H9 (cell line): ENCODE measurements around the gene IGFBP1. TPM values are rescaled to one million over a fixed set of nuclear protein-coding genes. Genes with fewer than 3 reads are reported as not detected.

Source experiments
- DNase-seq: peaks from one replicate; pipeline ENCODE4 v3.0.0-alpha.2; 2017
- H2AFZ ChIP-seq: one replicate; pipeline ENCODE4 v1.6.1; 2013; ENCODE audit warnings: mild to moderate bottlenecking, low read length, control low read depth, moderate library complexity
- H2AK5ac ChIP-seq: 2 replicates; pipeline ENCODE4 v1.6.1; 2013; ENCODE audit warnings: low read length, control low read depth, mixed read lengths; ENCODE audit not compliant: insufficient read length
- H2BK120ac ChIP-seq: one replicate; pipeline ENCODE4 v1.6.1; 2013; ENCODE audit warnings: low read depth, mild to moderate bottlenecking, low read length, control low read depth, inconsistent platforms; ENCODE audit not compliant: poor library complexity, severe bottlenecking
- H2BK12ac ChIP-seq: 2 replicates; pipeline ENCODE4 v1.6.1; 2013; ENCODE audit warnings: low read length, control low read depth, mixed read lengths, low read depth; ENCODE audit not compliant: insufficient read length
- H2BK15ac ChIP-seq: 2 replicates; pipeline ENCODE4 v1.6.1; 2013; ENCODE audit warnings: low read depth, low read length, control low read depth
- H2BK20ac ChIP-seq: one replicate; pipeline ENCODE4 v1.6.1; 2013; ENCODE audit warnings: low read depth, mild to moderate bottlenecking, low read length, control low read depth, inconsistent platforms; ENCODE audit not compliant: poor library complexity, severe bottlenecking
- H2BK5ac ChIP-seq: 2 replicates; pipeline ENCODE4 v1.6.1; 2013; ENCODE audit warnings: low read length, control low read depth, mixed read lengths; ENCODE audit not compliant: insufficient read length
- H3K14ac ChIP-seq: 2 replicates; pipeline ENCODE4 v1.6.1; 2013; ENCODE audit warnings: low read length, control low read depth; ENCODE audit not compliant: insufficient read depth
- H3K18ac ChIP-seq: 2 replicates; pipeline ENCODE4 v1.6.1; 2013; ENCODE audit warnings: low read depth, mild to moderate bottlenecking, mixed read lengths, low read length, control low read depth; ENCODE audit not compliant: insufficient read length
- H3K23ac ChIP-seq: 2 replicates; pipeline ENCODE4 v1.6.1; 2013; ENCODE audit warnings: low read length, control low read depth, mixed read lengths, low read depth; ENCODE audit not compliant: insufficient read length
- H3K23me2 ChIP-seq: 2 replicates; pipeline ENCODE4 v1.6.1; 2013; ENCODE audit warnings: low read depth, mild to moderate bottlenecking, mixed read lengths, low read length, control low read depth; ENCODE audit not compliant: insufficient read length, poor library complexity, severe bottlenecking
- H3K27ac ChIP-seq: 2 replicates; pipeline ENCODE4 v1.5.1; 2013; ENCODE audit warnings: low read length, control low read depth, mixed read lengths, low read depth; ENCODE audit not compliant: insufficient read length
- H3K27me3 ChIP-seq: 2 replicates; pipeline ENCODE4 v1.6.1; 2013; ENCODE audit warnings: low read length, control low read depth, inconsistent platforms; ENCODE audit not compliant: insufficient read depth
- H3K4ac ChIP-seq: 2 replicates; pipeline ENCODE4 v1.6.1; 2013; ENCODE audit warnings: low read depth, mild to moderate bottlenecking, control low read depth, inconsistent platforms, low read length, moderate library complexity
- H3K4me1 ChIP-seq: 2 replicates; pipeline ENCODE4 v1.6.1; 2013; ENCODE audit warnings: low read length, control low read depth, inconsistent platforms; ENCODE audit not compliant: insufficient read depth
- H3K4me2 ChIP-seq: 2 replicates; pipeline ENCODE4 v1.6.1; 2013; ENCODE audit warnings: low read length, control low read depth, mixed read lengths; ENCODE audit not compliant: insufficient read length, insufficient read depth
- H3K56ac ChIP-seq: 2 replicates; pipeline ENCODE4 v1.6.1; 2013; ENCODE audit warnings: low read depth, mild to moderate bottlenecking, mixed read lengths, low read length, control low read depth; ENCODE audit not compliant: insufficient read length
- H3K79me1 ChIP-seq: 2 replicates; pipeline ENCODE4 v1.6.1; 2013; ENCODE audit warnings: low read depth, mild to moderate bottlenecking, moderate library complexity, low read length, control low read depth, inconsistent platforms; ENCODE audit not compliant: insufficient read depth, poor library complexity, severe bottlenecking
- H3K79me2 ChIP-seq: 2 replicates; pipeline ENCODE4 v1.6.1; 2013; ENCODE audit warnings: low read length, control low read depth, inconsistent platforms; ENCODE audit not compliant: insufficient read depth
- H3K9ac ChIP-seq: 2 replicates; pipeline ENCODE4 v1.6.1; 2013; ENCODE audit warnings: low read length, control low read depth, mixed read lengths; ENCODE audit not compliant: insufficient read length; ENCODE audit errors: extremely low read depth
- H3K9me3 ChIP-seq: one replicate; pipeline ENCODE4 v1.6.1; 2013; ENCODE audit warnings: low read depth, low read length, inconsistent platforms; ENCODE audit not compliant: control insufficient read depth
- H3T11ph ChIP-seq: one replicate; pipeline ENCODE4 v1.6.1; 2013; ENCODE audit warnings: mild to moderate bottlenecking, low read length, control low read depth, inconsistent platforms
- H4K20me1 ChIP-seq: one replicate; pipeline ENCODE4 v1.6.1; 2013; ENCODE audit not compliant: control insufficient read depth, insufficient read length, insufficient read depth
- H4K5ac ChIP-seq: 2 replicates; pipeline ENCODE4 v1.6.1; 2013; ENCODE audit warnings: low read depth, mild to moderate bottlenecking, mixed read lengths, low read length, control low read depth; ENCODE audit not compliant: insufficient read length
- H4K8ac ChIP-seq: replicated peaks from 2 replicates; pipeline ENCODE4 v1.6.1; 2013; ENCODE audit warnings: low read length, control low read depth, mixed read lengths, low read depth; ENCODE audit not compliant: insufficient read length
- H4K91ac ChIP-seq: 2 replicates; pipeline ENCODE4 v1.6.1; 2013; ENCODE audit warnings: low read depth, mild to moderate bottlenecking, moderate library complexity, mixed read lengths, low read length, control low read depth; ENCODE audit not compliant: insufficient read length
- H3K27ac Mint-ChIP-seq, 3 experiments: 2 replicates in 2 of 3; 3 replicates in 1 of 3; pipeline ENCODE4 v1.8.0; 2020 to 2021; ENCODE audit warnings: mixed read lengths in 3 of 3, mild to moderate bottlenecking in 1 of 3, moderate library complexity in 1 of 3
- H3K27me3 Mint-ChIP-seq: 2 replicates; pipeline ENCODE4 v1.8.0; 2021; ENCODE audit warnings: low read depth, mild to moderate bottlenecking, moderate library complexity, mixed read lengths
- H3K36me3 Mint-ChIP-seq, 3 experiments: 2 replicates in 2 of 3; 3 replicates in 1 of 3; pipeline ENCODE4 v1.8.0; 2020 to 2021; ENCODE audit warnings: low read depth in 3 of 3, mixed read lengths in 3 of 3; ENCODE audit not compliant: insufficient read depth in 1 of 3
- H3K4me1 Mint-ChIP-seq, 2 experiments: 2 replicates each; pipeline ENCODE4 v1.8.0; 2020; ENCODE audit warnings: mixed read lengths in 2 of 2
- H3K4me3 Mint-ChIP-seq, 2 experiments: 2 replicates in 1 of 2; 3 replicates in 1 of 2; pipeline ENCODE4 v1.8.0; 2020 to 2021; ENCODE audit warnings: mild to moderate bottlenecking in 2 of 2, mixed read lengths in 2 of 2, moderate library complexity in 1 of 2
- H3K9me3 Mint-ChIP-seq, 2 experiments: 2 replicates in 1 of 2; 3 replicates in 1 of 2; pipeline ENCODE4 v1.8.0; 2020; ENCODE audit warnings: mild to moderate bottlenecking in 2 of 2, mixed read lengths in 2 of 2, moderate library complexity in 1 of 2
- WGBS: extraction: QIAGEN DNeasy Blood & Tissue Kit; methylation state at CpG from one replicate; pipeline ENCODE4 v1.1.7; 2013; ENCODE audit warnings: missing lambda C conversion rate, low lambda C conversion rate, mixed read lengths; ENCODE audit not compliant: insufficient read length; ENCODE audit errors: extremely low coverage; 5-methylcytosine and 5-hydroxymethylcytosine counted together
- total RNA-seq: library from RNA; stranded (reverse); gene quantifications from 2 replicates; pipeline ENCODE4 v1.2.1, GENCODE V29; 2021
- TF ChIP-seq, protein P1 (sequence below): fragments of 200-600 bp; sonication (generic); conservative IDR thresholded peaks from 3 replicates; pipeline ENCODE4 v1.8.0; 2021; ENCODE audit warnings: antibody characterized with exemption, mild to moderate bottlenecking

The IGFBP1 gene
- total RNA-seq, 1 experiment from 2014 or later = not detected

DNA sequence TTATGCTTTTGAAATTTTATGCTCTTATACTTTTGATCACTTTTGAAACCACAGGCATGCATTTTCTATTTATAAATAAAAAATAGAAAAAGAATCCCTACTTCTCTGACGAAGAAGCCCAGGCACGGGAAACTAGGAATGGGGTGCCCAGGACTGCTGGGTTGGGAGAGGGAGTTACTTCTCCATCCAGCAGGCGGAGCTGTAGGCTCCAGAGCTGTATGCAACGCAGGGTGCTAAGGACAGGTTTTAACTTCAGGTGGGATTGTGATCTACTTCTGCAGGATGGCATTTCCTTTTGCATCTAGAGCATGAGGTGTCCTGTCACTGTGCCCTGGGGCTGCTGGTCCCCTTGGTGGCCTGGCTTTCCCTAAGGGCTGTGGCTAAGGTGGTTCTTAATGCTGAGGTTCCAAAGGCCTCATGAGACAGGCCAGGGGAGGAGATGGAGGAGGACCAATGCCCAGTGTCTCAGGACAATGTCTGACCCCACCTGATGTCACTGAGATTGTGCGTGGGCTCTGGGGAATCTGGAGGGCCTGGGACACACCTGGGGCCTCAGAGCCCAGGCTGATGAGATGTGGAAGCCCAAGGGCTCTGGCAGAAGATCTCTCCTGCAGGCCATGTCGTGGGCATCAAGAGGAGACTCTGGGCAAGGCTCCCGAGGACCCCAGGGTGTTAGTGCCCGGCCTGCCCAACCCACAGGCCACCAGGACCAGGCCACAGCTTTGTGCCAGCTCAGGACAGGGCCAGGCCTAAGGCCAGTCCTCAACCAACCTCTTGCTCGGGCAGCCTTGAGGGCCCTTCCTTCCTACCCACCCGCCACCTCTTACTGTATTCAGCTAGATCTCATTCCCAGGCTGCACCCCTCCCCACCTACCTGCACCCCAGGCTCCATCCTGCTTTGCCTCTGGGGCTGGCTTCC is 15.9 kb upstream of the IGFBP1 start:
- Histone ChIP-seq H2BK15ac (no peak overlapping the region), H3K27ac (no peak overlapping the region), H2AK5ac (no peak overlapping the region), H3K4ac (no peak overlapping the region), H3K79me1 (no peaks in the 10 kb centered on the region), H2BK120ac (no peak overlapping the region), H4K8ac (no peak overlapping the region), H4K91ac (no peak overlapping the region), H3K23me2 (no peaks in the 10 kb centered on the region), H2BK20ac (no peak overlapping the region), H3K18ac (no peak overlapping the region), H3K14ac (no peak overlapping the region), H3K23ac (no peak overlapping the region), H3K9ac (no peak overlapping the region), H3T11ph (no peak overlapping the region), H2BK5ac (no peak overlapping the region), H4K5ac (no peak overlapping the region), H3K27me3 (no peaks in the 10 kb centered on the region), H3K4me2 (no peak overlapping the region), H3K9me3 (peaks cover 5% of the 10 kb centered on the region), H2BK12ac (no peak overlapping the region), H3K56ac (no peak overlapping the region), H3K4me1 (no peaks in the 10 kb centered on the region), H2AFZ (no peak overlapping the region), H3K79me2 (no peaks in the 10 kb centered on the region), H4K20me1 (no peaks in the 10 kb centered on the region)
- no peak overlapping the region for H3K4me3 Mint-ChIP-seq
- DNase-seq = peak; percentile 60
- peaks cover 5 to 15% of the 10 kb centered on the region in 2 experiments for H3K9me3 Mint-ChIP-seq
- H3K27me3 Mint-ChIP-seq = peaks cover 10% of the 10 kb centered on the region
- TF ChIP-seq, protein P1, sequence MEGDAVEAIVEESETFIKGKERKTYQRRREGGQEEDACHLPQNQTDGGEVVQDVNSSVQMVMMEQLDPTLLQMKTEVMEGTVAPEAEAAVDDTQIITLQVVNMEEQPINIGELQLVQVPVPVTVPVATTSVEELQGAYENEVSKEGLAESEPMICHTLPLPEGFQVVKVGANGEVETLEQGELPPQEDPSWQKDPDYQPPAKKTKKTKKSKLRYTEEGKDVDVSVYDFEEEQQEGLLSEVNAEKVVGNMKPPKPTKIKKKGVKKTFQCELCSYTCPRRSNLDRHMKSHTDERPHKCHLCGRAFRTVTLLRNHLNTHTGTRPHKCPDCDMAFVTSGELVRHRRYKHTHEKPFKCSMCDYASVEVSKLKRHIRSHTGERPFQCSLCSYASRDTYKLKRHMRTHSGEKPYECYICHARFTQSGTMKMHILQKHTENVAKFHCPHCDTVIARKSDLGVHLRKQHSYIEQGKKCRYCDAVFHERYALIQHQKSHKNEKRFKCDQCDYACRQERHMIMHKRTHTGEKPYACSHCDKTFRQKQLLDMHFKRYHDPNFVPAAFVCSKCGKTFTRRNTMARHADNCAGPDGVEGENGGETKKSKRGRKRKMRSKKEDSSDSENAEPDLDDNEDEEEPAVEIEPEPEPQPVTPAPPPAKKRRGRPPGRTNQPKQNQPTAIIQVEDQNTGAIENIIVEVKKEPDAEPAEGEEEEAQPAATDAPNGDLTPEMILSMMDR = peak; percentile 84
- no peak overlapping the region for H3K27ac Mint-ChIP-seq
- no peaks in the 10 kb centered on the region for H3K4me1 Mint-ChIP-seq
- no CpG with 5 or more reads among the region's 10 CpGs for WGBS
- peaks cover 0 to 4% (median 2%) of the 10 kb centered on the region in 3 experiments; a peak in 4 of 7 replicates for H3K36me3 Mint-ChIP-seq
